ENCODE measurements around the gene ACTG1. TPM values are rescaled to one million over a fixed set of nuclear protein-coding genes. Genes with fewer than 3 reads are reported as not detected.

ACTG1 gene
- total and polyA plus RNA-seq, 2 of the 4 experiments (the other 2 are of a cell fraction): 10,907 to 15,732 TPM

DNA sequence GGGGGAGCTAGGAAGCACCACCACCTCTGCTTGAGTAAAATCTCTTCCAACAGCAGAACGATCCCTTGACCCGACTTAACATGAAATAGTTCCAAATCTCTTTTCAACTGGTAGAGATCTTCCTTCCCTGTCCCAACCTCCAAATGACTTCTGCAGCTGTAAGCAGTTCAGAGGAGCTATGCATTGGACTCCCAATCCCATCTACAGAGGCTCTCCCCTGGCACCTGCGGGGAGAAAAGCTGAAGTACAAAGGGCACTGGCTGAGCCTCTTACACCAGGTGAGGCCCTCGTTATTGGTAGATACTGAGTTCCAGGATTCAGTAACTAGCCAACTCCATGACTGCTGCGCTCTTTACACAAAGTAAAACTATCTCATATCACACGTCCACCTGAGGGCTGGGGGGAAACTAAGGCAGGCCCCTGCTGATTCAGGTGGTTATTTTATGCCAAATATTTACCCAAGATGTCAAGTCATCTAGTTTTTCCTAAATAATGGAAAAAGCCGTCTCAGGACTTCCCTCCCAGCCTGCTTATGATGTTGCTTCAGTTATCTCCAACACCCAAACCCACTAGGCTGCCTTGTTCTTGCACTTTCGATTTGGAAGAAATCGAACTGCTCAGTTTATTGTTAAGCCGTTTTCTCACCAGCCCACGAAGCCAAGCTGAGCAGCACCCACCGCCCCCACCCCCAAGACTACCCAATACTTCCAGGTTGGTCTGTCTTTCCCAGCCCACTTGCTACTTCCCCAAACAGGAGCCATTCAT lies 3.2 kb downstream of the ACTG1 start:
- Histone ChIP-seq H2BK20ac (ENCODE audit: low read depth, low read length) (no peak overlapping the region), H3K27me3 (ENCODE audit: control insufficient read depth, insufficient read depth, low read length) (no peaks in the 10 kb centered on the region), H3K79me1 (ENCODE audit: low read depth in 1 of 2, low read length in 2 of 2) (peaks cover 0 to 35% of the 10 kb centered on the region in 2 experiments; a peak in 2 of 4 replicates), H3K4me1 (ENCODE audit: control insufficient read depth, insufficient read depth, low read length) (peaks cover 2% of the 10 kb centered on the region), H3K9ac (ENCODE audit: low read depth, low read length) (peak overlapping the region; percentile 98), H3K9me1 (ENCODE audit: insufficient read depth, low read length) (no peaks in the 10 kb centered on the region), H3K4me3 (ENCODE audit: insufficient read depth, low read depth, low read length) (peak overlapping the region; percentile 79), H2AK9ac (replicated peaks; ENCODE audit: low read depth, low read length, poor library complexity) (peak overlapping the region; percentile 38), H2AFZ (replicated peaks; ENCODE audit: low read length, poor library complexity) (no peak overlapping the region), H4K5ac (ENCODE audit: low read depth, low read length) (no peak overlapping the region), H2BK5ac (ENCODE audit: low read depth, low read length, poor library complexity, severe bottlenecking) (peak overlapping the region; percentile 19), H3K9me3 (ENCODE audit: control insufficient read depth, insufficient read depth, low read length) (no peaks in the 10 kb centered on the region), H3K4ac (ENCODE audit: low read depth, low read length) (no peak overlapping the region), H2BK120ac (ENCODE audit: low read depth, low read length) (no peak overlapping the region), H2BK15ac (ENCODE audit: low read depth, low read length) (no peak overlapping the region), H4K20me1 (ENCODE audit: insufficient read depth, low read length) (peaks cover 61% of the 10 kb centered on the region), H3K18ac (ENCODE audit: low read depth, low read length) (no peak overlapping the region), H3K56ac (ENCODE audit: extremely low read depth, insufficient read depth, low read length) (peak overlapping the region; percentile 80), H3K27ac (ENCODE audit: insufficient read depth, low read length) (peak overlapping the region; percentile 9), H3K23ac (ENCODE audit: low read depth, low read length) (peak overlapping the region; percentile 68), H3K14ac (replicated peaks; ENCODE audit: low read depth, low read length) (peak overlapping the region; percentile 93), H3K36me3 (ENCODE audit: control insufficient read depth, insufficient read depth, low read length) (peaks cover 37% of the 10 kb centered on the region), H3K4me2 (ENCODE audit: low read depth, low read length) (peak overlapping the region; percentile 70), H4K8ac (ENCODE audit: low read depth in 2 of 2, low read length in 2 of 2) (peak overlapping the region in 1 of 2 experiments; percentile 41; a peak in 2 of 4 replicates), H4K91ac (ENCODE audit: insufficient read depth, low read depth, low read length) (no peak overlapping the region), H2AK5ac (ENCODE audit: low read depth, low read length) (no peak overlapping the region)
- in situ Hi-C loops (cut with MboI; ENCODE audit: low sequenced_read_pairs) (no loop called here), dilution Hi-C loops (cut with HindIII; ENCODE audit: low sequenced_read_pairs, unreplicated experiment) (no loop called here), intact Hi-C loops (cut with micrococcal nuclease) (no loop called here)
- POLR2A ChIA-PET (ENCODE audit: unreplicated experiment): interaction anchor here (0.6 to 1.8 kb wide), 4 partner anchors 9 to 796 kb away, joined by 3 to 16 read pairs (median 5); no protein-coding TSS in a partner anchor
- no peak for ATAC-seq (ENCODE audit: low read depth)
- BruUV-seq (replicated peaks): no TSS peak
- CTCF ChIA-PET: no interaction called here
- 33% methylated on average over 1 of the region's 12 CpGs; no CpG with 5 or more reads in 1 of the 2 experiments for WGBS, 2 experiments (ENCODE audit: extremely low coverage in 2 of 2, insufficient read length in 1 of 2)
- TF ChIP-seq RAD21 (IDR thresholded peaks at IDR 0.05; ENCODE audit: low read length) (no peak), POLR2A (IDR thresholded peaks at IDR 0.05; ENCODE audit: low read depth, low read length) (peak; percentile 27)
- DNase-seq: no peak
